HG03108 (cell line): ENCODE results near the gene FHL1.
"Not testable (repeated sequence)": the region's sequence is repeated elsewhere in the genome, so short reads cannot be mapped to it uniquely, and the experiment has no call there.

Experiments
- ATAC-seq: cut with Tn5 transposase; IDR thresholded peaks from one replicate; pipeline ENCODE4 v1.9.1; 2021; ENCODE audit warnings: moderate library complexity; ENCODE audit not compliant: unreplicated experiment

FHL1 gene

DNA sequence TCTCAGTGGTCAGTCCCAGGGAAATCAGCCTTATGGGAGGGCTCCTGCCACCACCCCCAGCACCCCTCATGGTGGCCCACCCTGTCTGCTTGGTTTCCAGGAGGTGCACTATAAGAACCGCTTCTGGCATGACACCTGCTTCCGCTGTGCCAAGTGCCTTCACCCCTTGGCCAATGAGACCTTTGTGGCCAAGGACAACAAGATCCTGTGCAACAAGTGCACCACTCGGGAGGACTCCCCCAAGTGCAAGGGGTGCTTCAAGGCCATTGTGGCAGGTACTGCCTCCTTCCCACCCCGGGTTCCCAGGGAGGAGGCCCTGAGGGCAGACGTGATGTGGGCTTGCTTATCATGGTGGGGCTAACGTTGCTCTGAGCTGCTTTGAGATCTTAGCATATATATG is 59.6 kb downstream of the FHL1 start:
- no peak for ATAC-seq

DNA sequence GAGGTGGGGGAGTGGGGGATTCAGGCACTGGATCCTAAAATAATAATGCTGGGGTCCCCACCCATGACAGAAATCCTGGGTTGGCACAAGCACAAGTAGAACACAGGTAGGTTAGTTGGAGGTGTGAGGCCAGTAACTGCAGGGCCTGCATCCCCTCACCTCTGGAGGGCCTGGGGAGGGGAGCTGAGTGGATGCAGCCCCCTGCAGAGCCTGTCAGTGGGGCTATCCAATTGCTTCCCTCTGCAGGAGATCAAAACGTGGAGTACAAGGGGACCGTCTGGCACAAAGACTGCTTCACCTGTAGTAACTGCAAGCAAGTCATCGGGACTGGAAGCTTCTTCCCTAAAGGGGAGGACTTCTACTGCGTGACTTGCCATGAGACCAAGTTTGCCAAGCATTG is 60.2 kb downstream of the FHL1 start:
- ATAC-seq = no peak

DNA sequence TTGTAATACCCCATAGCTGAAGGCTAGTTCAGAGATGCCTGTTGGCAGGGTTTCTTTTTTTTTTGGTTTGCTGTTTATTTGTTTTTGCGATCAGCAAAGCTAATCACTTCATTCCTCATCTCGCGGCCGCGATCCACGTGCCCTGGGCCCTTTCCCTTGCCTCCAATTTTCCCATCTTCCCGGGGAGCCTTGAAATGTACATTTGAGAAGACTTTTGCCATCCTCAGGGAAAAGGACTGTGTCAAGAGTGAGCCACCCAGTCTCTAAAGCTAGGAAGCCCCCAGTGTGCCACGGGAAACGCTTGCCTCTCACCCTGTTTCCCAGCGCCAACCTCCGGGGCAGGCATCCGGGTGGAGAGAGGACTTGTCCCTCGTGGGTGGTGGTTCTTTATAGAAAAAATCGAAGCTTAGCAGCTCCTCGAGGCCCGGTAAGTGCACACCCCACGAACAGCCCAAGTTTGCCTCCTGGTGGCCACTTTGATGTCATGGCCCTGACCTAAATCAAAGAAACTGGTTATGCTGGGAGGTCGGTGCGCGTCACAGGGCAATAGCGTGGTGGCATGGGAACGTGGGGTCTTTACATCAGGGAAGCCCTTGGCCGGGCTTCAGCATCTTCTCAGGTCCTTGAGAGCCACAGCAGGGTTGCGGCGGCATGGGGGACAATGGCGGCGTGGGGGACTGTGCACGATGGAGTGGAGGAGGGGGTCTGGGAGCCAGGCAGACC is 61.8 kb downstream of the FHL1 start:
- ATAC-seq = no peak

DNA sequence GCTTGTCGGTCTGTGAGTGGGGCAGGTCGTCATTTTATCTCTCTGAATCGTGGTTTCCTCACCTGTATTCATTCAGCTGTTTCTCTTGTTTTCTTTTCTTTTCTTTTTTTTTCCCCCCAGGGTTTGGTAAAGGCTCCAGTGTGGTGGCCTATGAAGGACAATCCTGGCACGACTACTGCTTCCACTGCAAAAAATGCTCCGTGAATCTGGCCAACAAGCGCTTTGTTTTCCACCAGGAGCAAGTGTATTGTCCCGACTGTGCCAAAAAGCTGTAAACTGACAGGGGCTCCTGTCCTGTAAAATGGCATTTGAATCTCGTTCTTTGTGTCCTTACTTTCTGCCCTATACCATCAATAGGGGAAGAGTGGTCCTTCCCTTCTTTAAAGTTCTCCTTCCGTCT is 62.4 kb downstream of the FHL1 start:
- no peak for ATAC-seq

DNA sequence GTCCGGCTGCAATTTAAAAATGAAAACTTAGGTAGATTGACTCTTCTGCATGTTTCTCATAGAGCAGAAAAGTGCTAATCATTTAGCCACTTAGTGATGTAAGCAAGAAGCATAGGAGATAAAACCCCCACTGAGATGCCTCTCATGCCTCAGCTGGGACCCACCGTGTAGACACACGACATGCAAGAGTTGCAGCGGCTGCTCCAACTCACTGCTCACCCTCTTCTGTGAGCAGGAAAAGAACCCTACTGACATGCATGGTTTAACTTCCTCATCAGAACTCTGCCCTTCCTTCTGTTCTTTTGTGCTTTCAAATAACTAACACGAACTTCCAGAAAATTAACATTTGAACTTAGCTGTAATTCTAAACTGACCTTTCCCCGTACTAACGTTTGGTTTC is 62.9 kb downstream of the FHL1 start:
- no peak for ATAC-seq

DNA sequence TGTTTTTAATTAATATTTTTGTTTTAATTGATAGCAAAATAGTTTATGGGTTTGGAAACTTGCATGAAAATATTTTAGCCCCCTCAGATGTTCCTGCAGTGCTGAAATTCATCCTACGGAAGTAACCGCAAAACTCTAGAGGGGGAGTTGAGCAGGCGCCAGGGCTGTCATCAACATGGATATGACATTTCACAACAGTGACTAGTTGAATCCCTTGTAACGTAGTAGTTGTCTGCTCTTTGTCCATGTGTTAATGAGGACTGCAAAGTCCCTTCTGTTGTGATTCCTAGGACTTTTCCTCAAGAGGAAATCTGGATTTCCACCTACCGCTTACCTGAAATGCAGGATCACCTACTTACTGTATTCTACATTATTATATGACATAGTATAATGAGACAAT is 63.5 kb downstream of the FHL1 start:
- no peak for ATAC-seq

DNA sequence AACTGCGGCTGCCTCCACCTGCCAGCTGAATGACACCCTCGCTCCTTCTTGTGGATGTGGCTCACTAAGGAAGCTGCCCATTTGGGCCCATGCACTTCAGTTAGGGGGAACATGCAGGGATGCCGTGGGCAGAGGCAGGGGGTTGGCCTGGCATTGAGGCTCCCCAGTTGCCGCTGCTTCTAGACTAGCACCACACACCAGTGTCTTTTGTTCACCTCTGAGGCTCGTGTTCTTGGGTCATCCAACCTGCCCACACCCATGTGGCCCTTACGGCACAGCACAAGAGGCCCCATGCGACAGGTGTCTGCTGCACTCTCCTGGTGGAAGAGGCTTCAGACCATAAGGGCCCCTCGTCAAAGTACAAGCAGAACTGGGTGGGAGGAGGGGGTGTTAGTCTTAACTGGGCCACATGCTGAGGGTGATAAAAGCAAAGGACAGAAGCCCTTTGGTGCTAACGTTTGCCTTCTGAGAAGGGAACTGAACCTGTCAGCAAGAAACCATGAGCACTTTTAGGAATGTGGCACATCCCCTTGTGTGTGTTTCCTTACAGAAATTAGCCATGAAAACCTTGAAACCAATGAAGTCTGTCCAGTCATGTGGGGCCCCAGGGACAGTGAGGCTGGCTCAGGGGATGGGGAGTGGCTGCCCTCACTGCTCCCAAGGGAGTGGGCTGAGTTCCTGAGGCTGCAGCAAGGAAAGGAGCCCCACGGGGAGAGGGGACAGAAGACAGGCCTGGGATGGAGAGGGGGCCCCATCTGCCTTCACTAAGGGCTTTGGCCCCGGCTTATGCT is 64.6 kb downstream of the FHL1 start:
- ATAC-seq = no peak

DNA sequence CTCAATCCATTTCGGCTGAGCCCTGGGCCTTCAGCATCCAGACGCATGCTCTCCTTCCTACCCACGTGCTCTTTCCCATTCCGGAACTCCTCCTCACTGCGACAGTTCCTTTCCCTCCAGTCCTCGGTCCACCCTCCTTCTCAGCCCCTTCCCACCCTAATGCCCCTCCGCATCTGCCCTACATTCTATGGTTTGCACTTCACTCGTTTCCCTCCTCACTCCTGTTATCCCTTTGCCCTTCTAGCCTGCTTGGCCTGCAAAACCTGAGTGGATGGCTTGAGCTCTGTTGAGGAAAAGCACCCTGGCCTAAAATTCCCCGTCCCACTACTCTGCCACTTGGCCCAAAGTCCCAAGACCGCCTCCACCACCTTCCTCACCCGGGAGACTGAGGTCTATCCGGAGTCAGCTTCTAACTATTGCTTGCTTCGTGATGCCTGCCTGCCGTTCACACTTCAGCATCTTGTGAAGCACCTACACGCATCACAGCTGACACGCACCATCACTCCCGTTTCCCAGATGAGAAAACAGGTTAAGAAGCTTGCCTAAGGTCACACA is 65.3 kb downstream of the FHL1 start:
- ATAC-seq = no peak

DNA sequence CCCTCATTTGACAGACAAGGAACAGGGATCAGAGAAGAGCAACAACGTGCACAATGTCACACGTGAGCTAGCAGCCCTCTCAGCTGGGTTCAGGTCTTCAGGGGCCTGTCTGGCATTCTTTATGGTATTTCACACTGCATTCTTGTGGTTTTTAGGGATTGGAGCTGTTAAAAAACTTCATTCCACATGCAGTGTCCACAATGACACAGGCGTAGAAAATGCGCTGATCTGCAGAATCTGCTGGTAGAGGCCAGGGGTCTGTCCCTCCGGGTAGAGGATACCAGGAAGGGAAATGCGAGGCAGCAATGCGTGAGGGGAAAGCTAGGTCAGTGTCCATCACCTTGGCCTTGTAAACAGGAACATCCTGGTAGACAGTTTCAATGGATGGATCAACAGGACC is 67.2 kb downstream of the FHL1 start:
- ATAC-seq = no peak

DNA sequence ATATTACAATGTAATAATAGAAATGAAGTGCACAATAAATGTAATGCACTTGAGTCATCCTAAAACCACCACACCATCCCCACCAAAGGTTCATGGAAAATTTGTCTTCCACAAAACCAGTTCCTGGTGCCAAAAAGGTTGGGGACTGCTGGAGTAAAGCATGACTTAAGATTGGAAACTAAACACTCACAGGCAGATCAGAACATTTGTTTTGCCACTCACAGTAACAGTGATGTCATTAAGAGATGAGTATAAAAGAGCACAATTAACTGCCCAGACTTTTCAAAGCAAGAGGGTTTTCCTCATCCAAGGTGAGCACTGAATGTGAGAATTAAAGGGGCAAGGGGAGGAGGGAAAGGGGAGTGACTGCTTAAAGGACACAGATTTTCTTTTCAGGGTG is 68.2 kb downstream of the FHL1 start:
- ATAC-seq = no peak

DNA sequence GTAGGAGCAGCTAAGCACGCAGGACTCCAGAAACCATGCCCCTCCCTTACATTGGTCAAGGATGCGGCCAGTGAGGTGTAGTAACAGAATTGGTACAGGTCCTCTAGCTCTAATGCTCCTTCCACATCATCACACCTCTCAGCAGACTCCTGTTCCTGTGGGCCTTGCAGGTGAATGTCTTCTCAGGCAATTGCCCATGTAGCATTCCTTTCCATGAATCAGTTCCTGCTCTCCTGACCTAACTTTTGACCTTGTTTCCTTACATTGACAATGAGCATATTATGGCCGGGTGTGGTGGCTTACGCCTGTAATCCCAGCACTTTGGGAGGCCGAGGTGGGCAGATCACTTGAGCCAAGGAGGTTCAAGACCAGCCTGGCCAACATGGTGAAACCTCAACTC is 72.6 kb downstream of the FHL1 start:
- no peak for ATAC-seq

DNA sequence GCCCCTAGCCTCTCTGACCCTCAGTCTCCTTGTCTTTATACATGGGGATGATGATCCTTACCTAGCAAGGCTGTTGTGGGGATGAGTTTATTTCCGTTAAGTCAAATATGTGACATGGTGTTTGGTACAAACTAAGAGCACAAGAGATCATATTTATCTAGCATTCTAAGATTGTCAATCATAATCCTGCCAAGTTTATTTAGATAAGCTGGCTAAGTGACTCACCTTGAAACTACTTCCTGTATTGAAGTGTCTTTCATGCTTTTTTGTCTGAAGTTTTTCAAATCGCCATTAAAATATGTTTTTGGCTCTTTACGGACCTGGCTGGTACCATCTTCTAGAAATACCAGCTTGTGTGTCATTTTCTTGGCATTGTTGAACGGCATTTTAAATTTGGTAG is 73.2 kb downstream of the FHL1 start:
- no peak for ATAC-seq

DNA sequence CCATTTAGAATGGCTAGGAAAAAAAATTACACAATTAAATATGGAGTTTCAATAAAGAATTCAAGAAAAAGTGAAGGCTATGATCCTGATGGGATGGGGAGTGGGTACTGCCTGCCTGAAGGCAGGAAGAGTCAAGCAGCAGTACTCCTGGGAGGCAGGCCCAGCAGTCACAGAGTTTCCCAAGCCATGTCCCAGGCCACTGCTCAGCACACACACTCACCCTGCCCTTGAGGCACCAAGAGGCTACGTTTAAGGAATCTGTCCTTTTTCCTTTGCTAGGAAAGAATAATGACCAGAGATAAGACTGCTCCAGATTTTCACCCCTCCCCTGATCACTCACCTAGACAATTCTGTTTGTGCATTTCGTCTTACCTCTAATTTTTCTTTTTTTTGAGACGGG is 73.6 kb downstream of the FHL1 start:
- no peak for ATAC-seq

DNA sequence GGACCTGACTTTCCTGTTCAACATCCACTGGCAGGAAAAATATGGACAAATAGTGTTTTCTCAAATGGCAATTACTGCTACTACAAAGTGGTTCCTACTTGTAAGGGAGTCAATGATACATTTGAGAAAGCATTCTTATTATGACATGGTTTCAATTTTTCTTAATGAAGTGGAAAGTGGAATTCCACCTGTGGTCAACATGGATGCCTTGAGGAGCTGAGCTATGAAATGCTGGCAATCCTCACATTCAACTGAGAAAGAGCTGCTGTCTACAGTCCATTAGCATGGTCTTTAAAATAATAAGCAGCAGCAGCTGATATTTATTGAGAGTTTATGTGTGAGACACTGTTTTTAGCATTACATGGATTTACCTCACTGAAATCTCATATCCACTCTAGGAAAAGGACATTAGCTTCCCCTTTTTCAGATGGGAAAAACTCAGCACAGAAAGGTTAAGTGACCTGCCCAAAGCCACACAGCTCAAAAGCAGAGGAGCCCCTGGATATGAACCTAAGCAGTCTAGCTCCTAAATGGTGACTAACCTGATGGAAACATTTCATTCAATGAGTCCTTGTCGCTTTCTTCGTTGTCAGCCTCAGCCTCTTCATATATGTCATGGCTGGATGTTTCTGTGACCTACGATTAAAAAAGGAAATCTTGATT is 74.6 kb downstream of the FHL1 start:
- no peak for ATAC-seq

DNA sequence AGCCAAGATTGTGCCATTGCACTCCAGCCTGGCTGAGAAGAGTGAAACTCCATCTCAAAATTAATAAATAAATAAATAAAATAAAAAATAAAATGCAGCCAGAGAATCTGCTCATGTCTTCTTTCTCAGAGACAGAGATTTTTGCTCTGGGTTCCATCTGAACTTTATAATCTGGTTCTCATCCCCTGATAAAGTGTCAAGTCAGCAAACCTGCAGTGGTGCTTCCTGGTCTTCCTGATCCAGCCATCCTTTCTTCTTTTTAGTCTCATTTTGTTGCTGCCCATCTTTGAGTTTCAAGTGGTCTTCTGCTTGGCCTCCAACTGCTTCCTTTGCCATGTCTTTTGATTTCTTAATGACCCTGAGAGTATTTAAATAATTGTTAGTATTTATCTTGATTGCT is 79.7 kb downstream of the FHL1 start:
- ATAC-seq = no peak

DNA sequence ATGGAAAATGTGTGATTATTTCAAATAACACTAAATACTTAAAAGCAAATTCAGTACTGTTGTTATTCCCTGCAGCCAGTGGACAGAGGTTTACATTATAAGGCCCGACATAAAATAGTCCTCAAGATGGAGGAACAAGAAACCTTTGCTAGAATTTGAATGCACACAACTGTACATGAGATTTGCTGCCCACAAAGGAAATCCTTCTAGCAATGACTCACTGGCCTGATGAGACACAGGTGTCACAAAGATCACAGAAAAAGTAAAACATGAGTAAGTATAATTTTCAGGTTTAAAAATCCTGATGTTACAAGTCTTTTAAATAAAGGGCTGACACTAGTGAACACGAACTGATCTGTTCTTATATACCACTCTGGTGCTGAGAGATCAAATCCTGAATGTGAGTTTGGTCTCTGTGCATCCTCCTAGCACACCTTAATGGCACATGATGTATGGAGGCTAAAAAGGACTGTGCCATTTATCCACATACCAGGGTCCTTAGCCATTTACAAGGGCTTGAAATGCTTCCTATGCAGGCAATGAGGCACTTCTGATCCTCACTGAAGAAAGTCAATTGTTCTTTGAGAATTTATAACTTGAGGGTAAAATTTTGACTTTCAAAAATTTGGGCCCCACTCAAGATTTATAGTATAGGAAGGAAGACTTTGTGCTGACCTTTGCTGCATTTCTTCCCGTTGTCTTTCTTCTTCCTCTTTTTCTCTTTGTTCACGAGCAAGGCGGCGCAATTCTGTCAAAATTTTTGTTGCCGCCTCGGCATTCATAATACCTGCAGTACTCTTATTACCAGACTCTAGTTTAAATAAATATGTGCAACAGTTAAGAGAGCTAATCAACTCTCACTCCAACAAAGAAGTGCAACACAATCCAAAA is 80.9 kb downstream of the FHL1 start:
- ATAC-seq = no peak

DNA sequence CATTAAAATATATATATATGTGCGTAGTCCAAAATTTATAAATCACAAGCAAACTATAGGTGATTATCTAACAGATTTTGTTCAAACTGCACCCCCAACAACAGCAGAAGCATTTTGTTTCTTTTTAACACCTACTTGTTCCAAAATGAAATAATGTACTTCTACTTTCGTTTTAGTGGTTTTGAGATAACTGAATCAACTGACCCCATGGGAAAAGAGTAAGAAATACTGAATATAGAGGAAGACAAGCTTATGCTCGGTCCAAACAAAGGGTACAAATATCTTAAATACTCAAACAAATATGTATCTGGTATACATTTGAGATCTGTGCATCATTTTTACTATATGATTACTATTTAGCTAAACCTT is 81.5 kb downstream of the FHL1 start:
- no peak for ATAC-seq

DNA sequence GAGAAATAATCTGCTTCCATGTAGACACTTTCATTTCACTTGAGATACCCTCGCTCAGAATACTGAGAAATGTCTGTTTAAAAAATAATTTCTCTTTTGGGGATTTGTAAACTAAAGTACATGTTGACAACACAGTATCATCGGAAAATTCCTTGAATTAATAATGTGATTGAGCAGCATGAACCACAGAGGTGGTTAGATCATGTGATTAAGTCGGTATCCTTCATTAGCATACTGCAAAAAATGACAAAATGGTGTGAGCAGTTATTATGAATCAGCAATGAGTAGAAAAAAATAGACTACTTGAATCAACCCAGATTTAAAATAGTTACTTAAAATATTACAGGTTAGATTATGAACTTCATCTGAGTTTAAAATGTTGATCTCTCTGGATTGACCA is 89.7 kb downstream of the FHL1 start:
- ATAC-seq = no peak

DNA sequence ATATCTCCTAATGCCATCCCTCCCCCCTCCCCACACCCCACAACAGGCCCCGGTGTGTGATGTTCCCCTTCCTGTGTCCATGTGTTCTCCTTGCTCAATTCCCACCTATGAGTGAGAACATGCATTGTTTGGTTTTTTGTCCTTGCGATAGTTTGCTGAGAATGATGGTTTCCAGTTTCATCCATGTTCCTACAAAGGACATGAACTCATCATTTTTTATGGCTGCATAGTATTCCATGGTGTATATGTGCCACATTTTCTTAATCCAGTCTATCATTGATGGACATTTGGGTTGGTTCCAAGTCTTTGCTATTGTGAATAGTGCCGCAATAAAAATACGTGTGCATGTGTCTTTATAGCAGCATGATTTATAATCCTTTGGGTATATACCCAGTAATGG is 90.5 kb downstream of the FHL1 start:
- ATAC-seq = not testable (repeated sequence)

DNA sequence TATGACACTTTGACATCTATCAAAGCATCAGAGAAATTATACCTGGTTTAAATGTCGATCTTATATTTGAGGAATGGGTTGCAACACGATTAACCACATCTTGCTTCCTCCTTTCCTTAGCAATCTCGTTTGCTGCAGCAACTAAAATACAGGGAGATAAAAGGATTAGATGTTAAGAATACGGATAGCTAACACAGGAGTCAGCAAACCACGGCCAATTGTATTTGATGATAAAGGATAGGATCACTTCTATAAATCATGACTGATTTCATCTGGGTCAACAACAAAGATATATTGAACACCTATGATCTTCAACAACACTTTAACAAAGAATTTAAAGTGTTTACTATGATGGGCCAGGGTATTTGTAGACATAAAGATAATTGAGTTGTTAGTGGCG is 98.9 kb downstream of the FHL1 start:
- ATAC-seq = no peak
